Activated T-helper 2 cell treated with anti-CD3 and anti-CD28 coated beads, Interferon-gamma antibody, Interleukin-2, Interleukin-4, amounts not matched to agents 10 μg/mL and 5 μg/mL and 100 μg/mL, durations not matched to agents 14 hours and 24 hours and 36 hours (primary cell): ENCODE data around the gene WDR76. TPM values are rescaled to one million over a fixed set of nuclear protein-coding genes. Genes with fewer than 3 reads are reported as not detected.
A peak's percentile ranks its signal among the peaks of the same experiment; 100 is the strongest.

ENCODE experiments used
- DNase-seq: peaks from one replicate; pipeline ENCODE4 v3.0.0; 2021; ENCODE audit warnings: low spot score
- H3K27ac Mint-ChIP-seq: one replicate; pipeline ENCODE4 v1.8.0; 2021; ENCODE audit warnings: mixed read lengths
- H3K27me3 Mint-ChIP-seq: one replicate; pipeline ENCODE4 v1.8.0; 2021; ENCODE audit warnings: low read depth, mixed read lengths
- H3K36me3 Mint-ChIP-seq: one replicate; pipeline ENCODE4 v1.8.0; 2021; ENCODE audit warnings: low read depth, mixed read lengths
- H3K4me1 Mint-ChIP-seq: one replicate; pipeline ENCODE4 v1.8.0; 2021; ENCODE audit warnings: low read depth, mixed read lengths
- H3K4me3 Mint-ChIP-seq: one replicate; pipeline ENCODE4 v1.8.0; 2021; ENCODE audit warnings: low read depth, mild to moderate bottlenecking, moderate library complexity, mixed read lengths
- H3K9me3 Mint-ChIP-seq: one replicate; pipeline ENCODE4 v1.8.0; 2021; ENCODE audit warnings: mixed read lengths
- intact Hi-C: fragments of 100-400 bp; cut with micrococcal nuclease; formaldehyde crosslinking; loops from one replicate; pipeline ENCODE4 v1.15.1; 2023
- total RNA-seq: library from RNA; stranded (reverse); gene quantifications from 2 replicates; pipeline ENCODE4 v1.2.3, GENCODE V29; 2022

WDR76 gene
- 67.8 and 71.0 TPM in 2 replicates for total RNA-seq

GRCh38 chr15:43826508-43827341 is at the start of gene WDR76:
WDR76 (plus strand) TSS chr15:43827002; CDS start chr15:43827033, 31 bp downstream.
- Mint-ChIP-seq H3K4me1 (peaks cover 29% of the 10 kb centered on the region), H3K27ac (peak within 1 kb of the TSS; percentile 94), H3K36me3 (peaks cover 50% of the 10 kb centered on the region), H3K9me3 (no peaks in the 10 kb centered on the region), H3K27me3 (no peaks in the 10 kb centered on the region), H3K4me3 (peak within 1 kb of the TSS; percentile 92)
- peak; percentile 77 for DNase-seq
- intact Hi-C loops, result loop anchor here (10.0 kb wide), 2 partner anchors 708 to 898 kb away; partner anchors contain the start of gene EIF3J

GRCh38 chr15:43777267-43777914 is 49.4 kb upstream of the WDR76 start:
- intact Hi-C loops, result loop anchor here (1.0 to 2.0 kb wide), 3 partner anchors 15 to 47 kb away; partner anchors contain the start of genes MFAP1 and SERF2
- Mint-ChIP-seq H3K36me3 (peaks cover 12% of the 10 kb centered on the region), H3K27ac (peak overlapping the region; percentile 83), H3K27me3 (peaks cover 12% of the 10 kb centered on the region), H3K9me3 (no peaks in the 10 kb centered on the region), H3K4me1 (peaks cover 7% of the 10 kb centered on the region), H3K4me3 (peak overlapping the region; percentile 83)
- DNase-seq, result peak; percentile 79

GRCh38 chr15:43779016-43779415 is 47.8 kb upstream of the WDR76 start:
- Mint-ChIP-seq H3K4me3 (no peak overlapping the region), H3K9me3 (no peaks in the 10 kb centered on the region), H3K4me1 (peaks cover 7% of the 10 kb centered on the region), H3K27me3 (peaks cover 12% of the 10 kb centered on the region), H3K27ac (no peak overlapping the region), H3K36me3 (no peaks in the 10 kb centered on the region)
- DNase-seq, result no peak
- intact Hi-C loops, result no loop called here

- Mint-ChIP-seq H3K27me3 (no peaks in the 10 kb centered on the region), H3K9me3 (no peaks in the 10 kb centered on the region), H3K27ac (no peak overlapping the region), H3K4me1 (peaks cover 16% of the 10 kb centered on the region), H3K4me3 (no peak overlapping the region), H3K36me3 (peaks cover 22% of the 10 kb centered on the region)
- DNase-seq, result no peak
- intact Hi-C loops, result no loop called here
These were observed 37.4 kb upstream of the WDR76 start for GRCh38 chr15:43789409-43789808.

GRCh38 chr15:43791993-43792760 is 34.6 kb upstream of the WDR76 start, which contains the start of gene SERF2:
SERF2 (plus strand) TSS chr15:43792320; CDS start chr15:43792377, 57 bp downstream.
- H3K27me3 Mint-ChIP-seq, result no peaks in the 10 kb centered on the region
- H3K9me3 Mint-ChIP-seq, result no peaks in the 10 kb centered on the region
- peak within 1 kb of the TSS; percentile 97 for H3K27ac Mint-ChIP-seq
- peak within 1 kb of the TSS; percentile 97 for H3K4me3 Mint-ChIP-seq
- H3K4me1 Mint-ChIP-seq, result peaks cover 25% of the 10 kb centered on the region
- intact Hi-C loops, result loop anchor here (1.0 to 2.0 kb wide), 4 partner anchors 8 to 43 kb away; partner anchors contain the start of genes ELL3, HYPK, MFAP1 and SERINC4
- peaks cover 49% of the 10 kb centered on the region for H3K36me3 Mint-ChIP-seq
- peak; percentile 99 for DNase-seq

- Mint-ChIP-seq H3K9me3 (no peaks in the 10 kb centered on the region), H3K4me3 (peak overlapping the region; percentile 97), H3K27me3 (no peaks in the 10 kb centered on the region), H3K4me1 (peaks cover 25% of the 10 kb centered on the region), H3K27ac (peak overlapping the region; percentile 97), H3K36me3 (peaks cover 53% of the 10 kb centered on the region)
- intact Hi-C loops, result loop anchor here (1.0 to 2.0 kb wide), 4 partner anchors 7 to 44 kb away; partner anchors contain the start of genes ELL3, HYPK, MFAP1 and SERINC4
- DNase-seq, result peak; percentile 24
These were observed 33.9 kb upstream of the WDR76 start for GRCh38 chr15:43792761-43793476.

- Mint-ChIP-seq H3K4me3 (peak overlapping the region; percentile 97), H3K36me3 (peaks cover 59% of the 10 kb centered on the region), H3K27me3 (no peaks in the 10 kb centered on the region), H3K9me3 (no peaks in the 10 kb centered on the region), H3K4me1 (peaks cover 28% of the 10 kb centered on the region), H3K27ac (peak overlapping the region; percentile 97)
- no peak for DNase-seq
- intact Hi-C loops, result loop anchor here (2.0 kb wide), 2 partner anchors 17 to 45 kb away; partner anchors contain the start of gene ELL3
These were observed 33.2 kb upstream of the WDR76 start for GRCh38 chr15:43793647-43794046.

GRCh38 chr15:43794269-43795037 is 32.3 kb upstream of the WDR76 start:
- Mint-ChIP-seq H3K36me3 (peaks cover 67% of the 10 kb centered on the region), H3K4me3 (peak overlapping the region; percentile 97), H3K4me1 (peaks cover 32% of the 10 kb centered on the region), H3K27ac (peak overlapping the region; percentile 55), H3K27me3 (no peaks in the 10 kb centered on the region), H3K9me3 (no peaks in the 10 kb centered on the region)
- no peak for DNase-seq
- intact Hi-C loops, result no loop called here

GRCh38 chr15:43795197-43795596 is 31.6 kb upstream of the WDR76 start:
- Mint-ChIP-seq H3K4me1 (peaks cover 39% of the 10 kb centered on the region), H3K27ac (no peak overlapping the region), H3K4me3 (no peak overlapping the region), H3K9me3 (no peaks in the 10 kb centered on the region), H3K36me3 (peaks cover 75% of the 10 kb centered on the region), H3K27me3 (no peaks in the 10 kb centered on the region)
- intact Hi-C loops, result no loop called here
- no peak for DNase-seq

- H3K36me3 Mint-ChIP-seq, result peaks cover 83% of the 10 kb centered on the region
- peak overlapping the region; percentile 5 for H3K27ac Mint-ChIP-seq
- intact Hi-C loops, result no loop called here
- H3K4me3 Mint-ChIP-seq, result no peak overlapping the region
- H3K27me3 Mint-ChIP-seq, result no peaks in the 10 kb centered on the region
- DNase-seq, result no peak
- no peaks in the 10 kb centered on the region for H3K9me3 Mint-ChIP-seq
- H3K4me1 Mint-ChIP-seq, result peaks cover 41% of the 10 kb centered on the region
These were observed 30.8 kb upstream of the WDR76 start for GRCh38 chr15:43795997-43796396.

GRCh38 chr15:43796566-43796965 is 30.2 kb upstream of the WDR76 start:
- peak overlapping the region; percentile 5 for H3K27ac Mint-ChIP-seq
- intact Hi-C loops, result no loop called here

More at GRCh38 chr15:43796566-43796965, 30.2 kb upstream of the WDR76 start:
- Mint-ChIP-seq H3K27me3 (no peaks in the 10 kb centered on the region), H3K4me1 (peaks cover 44% of the 10 kb centered on the region), H3K36me3 (peaks cover 88% of the 10 kb centered on the region), H3K9me3 (no peaks in the 10 kb centered on the region), H3K4me3 (no peak overlapping the region)
- no peak for DNase-seq
